OCI-LY3 (cell line): Measurements from ENCODE around the gene LEMD3.

Experiments used
- H2AFZ ChIP-seq: fragments of 200-600, 300-600 bp; shearing (Covaris generic); 2 replicates; pipeline ENCODE4 v1.6.0; 2014; ENCODE audit warnings: antibody characterized with exemption, low read depth, low read length
- H3K27ac ChIP-seq: fragments of 200-600, 300-600 bp; sonication (generic); 2 replicates; pipeline ENCODE4 v1.5.1; 2014; ENCODE audit warnings: mild to moderate bottlenecking, low read length, moderate library complexity, mixed read lengths
- H3K27me3 ChIP-seq: fragments of 200-600, 300-600 bp; sonication (generic); 2 replicates; pipeline ENCODE4 v1.6.1; 2014; ENCODE audit warnings: low read depth, low read length, mixed read lengths
- H3K36me3 ChIP-seq: fragments of 200-600, 300-600 bp; sonication (generic); replicated peaks from 2 replicates; pipeline ENCODE3; 2014; ENCODE audit warnings: low read depth, low read length, mixed read lengths
- H3K4me1 ChIP-seq: fragments of 300-600, 200-600 bp; sonication (generic); 2 replicates; pipeline ENCODE4 v1.6.1; 2014; ENCODE audit warnings: low read length, mixed read lengths
- H3K4me2 ChIP-seq: fragments of 200-600, 300-600 bp; sonication (generic); 2 replicates; pipeline ENCODE4 v1.6.1; 2014; ENCODE audit warnings: low read length, mixed read lengths
- H3K4me3 ChIP-seq: fragments of 300-600, 200-600 bp; sonication (generic); 2 replicates; pipeline ENCODE4 v1.5.1; 2014; ENCODE audit warnings: antibody characterized with exemption, mild to moderate bottlenecking, low read length, moderate library complexity
- H3K79me2 ChIP-seq: fragments of 300-600, 200-600 bp; shearing (Covaris generic); 2 replicates; pipeline ENCODE4 v1.6.1; 2014; ENCODE audit warnings: mild to moderate bottlenecking, low read length, mixed read lengths
- H3K9ac ChIP-seq: fragments of 300-600, 200-600 bp; shearing (Covaris generic); 2 replicates; pipeline ENCODE4 v1.6.0; 2014; ENCODE audit warnings: mild to moderate bottlenecking, low read length, moderate library complexity
- H3K9me3 ChIP-seq: fragments of 200-600, 300-600 bp; shearing (Covaris generic); 2 replicates; pipeline ENCODE4 v1.6.1; 2014; ENCODE audit warnings: low read length, mixed read lengths; ENCODE audit not compliant: insufficient read depth
- H4K20me1 ChIP-seq: fragments of 200-600, 300-600 bp; sonication (generic); 2 replicates; pipeline ENCODE4 v1.6.1; 2016; ENCODE audit warnings: low read length, mixed read lengths; ENCODE audit not compliant: insufficient read depth
- CTCF ChIP-seq: fragments of 200-600, 300-600 bp; sonication (generic); IDR thresholded peaks from 2 replicates; pipeline ENCODE4 v1.5.1; 2014; ENCODE audit warnings: antibody characterized with exemption, low read length, low read depth
- EZH2phosphoT487 ChIP-seq: fragments of 200-600 bp; shearing (Covaris generic); IDR thresholded peaks from 2 replicates; pipeline ENCODE4 v1.6.1; 2018; ENCODE audit warnings: antibody characterized with exemption, mixed run types, low read depth

Gene LEMD3

GRCh38 chr12:65237153-65237552 is 67.8 kb downstream of the LEMD3 start:
- TF ChIP-seq EZH2phosphoT487: no peak
- TF ChIP-seq CTCF: no peak
- H3K9me3 ChIP-seq: no peaks in the 10 kb centered on the region
- no peak overlapping the region for H3K4me2 ChIP-seq
- no peak overlapping the region for H3K27ac ChIP-seq
- H2AFZ ChIP-seq: no peak overlapping the region
- H3K36me3 ChIP-seq: no peaks in the 10 kb centered on the region
- H3K9ac ChIP-seq: no peak overlapping the region
- no peak overlapping the region for H3K4me3 ChIP-seq
- no peaks in the 10 kb centered on the region for H3K27me3 ChIP-seq
- H3K4me1 ChIP-seq: peaks cover 1% of the 10 kb centered on the region; the same call in 1 of the 2 replicates
- peaks cover 5% of the 10 kb centered on the region; the same call in 1 of the 2 replicates for H4K20me1 ChIP-seq
- H3K79me2 ChIP-seq: no peaks in the 10 kb centered on the region

DNA sequence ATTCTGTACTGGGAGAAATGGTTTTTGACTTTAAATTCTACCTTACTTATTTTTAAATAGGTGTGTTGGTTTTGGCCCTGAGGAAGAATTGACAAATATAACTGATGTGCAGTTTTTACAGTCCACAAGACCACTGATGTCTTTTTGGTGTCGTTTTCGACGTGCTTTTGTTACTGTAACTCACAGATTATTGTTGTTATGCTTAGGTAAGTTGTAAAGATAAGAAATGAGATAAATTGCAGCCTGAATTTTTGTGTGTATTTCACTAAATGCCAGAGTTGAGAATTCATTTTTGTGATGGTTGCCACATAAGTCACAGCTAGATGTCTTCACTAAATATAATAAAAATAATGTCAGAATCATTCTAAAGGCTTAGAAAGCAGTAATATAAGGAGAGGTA is 69.2 kb downstream of the LEMD3 start:
- H3K36me3 ChIP-seq: peaks cover 3% of the 10 kb centered on the region

DNA sequence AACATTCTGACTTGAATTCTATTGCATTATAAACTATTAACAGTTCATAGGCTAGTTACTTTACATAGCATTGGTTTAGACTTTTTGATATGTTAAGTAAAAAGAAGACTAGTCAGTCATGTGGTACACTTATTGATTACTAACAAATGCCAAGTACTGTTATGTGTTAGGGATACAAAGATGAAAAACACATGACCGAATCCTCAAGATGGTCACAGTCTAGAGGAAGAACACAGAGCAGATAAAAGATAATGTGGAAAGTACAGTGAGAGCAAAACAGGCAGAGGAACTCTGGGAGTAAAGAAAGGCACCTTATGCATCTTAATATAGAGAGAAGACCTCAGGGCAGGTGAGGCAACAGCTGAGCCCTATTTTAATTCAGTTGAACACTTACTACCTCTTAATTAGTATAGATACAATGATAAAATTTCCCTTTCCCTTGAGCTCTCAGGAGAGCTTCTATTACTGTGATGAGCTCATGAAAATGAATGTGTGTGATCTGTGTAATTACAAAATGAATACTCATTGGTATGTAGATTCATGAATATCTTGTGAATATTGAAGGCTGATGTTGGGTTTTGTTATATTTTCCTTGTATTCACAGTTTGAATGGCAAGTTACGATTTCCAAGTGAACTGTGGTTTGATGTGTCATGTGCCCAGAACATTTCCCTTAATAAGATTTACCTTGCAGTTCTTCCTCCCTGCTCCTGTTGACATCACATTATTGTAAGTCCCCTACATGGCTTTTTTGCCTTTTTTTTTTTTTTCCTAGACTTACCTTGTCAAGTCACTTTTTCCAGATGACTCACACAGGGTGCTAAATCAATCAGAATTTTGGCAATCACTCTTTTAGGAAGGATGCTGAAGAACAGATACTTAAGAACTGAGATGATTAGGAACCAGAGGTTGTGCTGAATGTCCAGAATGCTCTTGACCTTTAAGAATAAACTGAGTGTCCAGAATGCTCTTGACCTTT is 79.6 kb downstream of the LEMD3 start:
- H3K27me3 ChIP-seq: no peaks in the 10 kb centered on the region
- H3K9ac ChIP-seq: no peak overlapping the region
- H3K9me3 ChIP-seq: no peaks in the 10 kb centered on the region
- peaks cover 6% of the 10 kb centered on the region; the same call in 1 of the 2 replicates for H3K4me1 ChIP-seq
- H3K27ac ChIP-seq: no peak overlapping the region
- H2AFZ ChIP-seq: no peak overlapping the region
- H4K20me1 ChIP-seq: no peaks in the 10 kb centered on the region
- no peak overlapping the region for H3K4me2 ChIP-seq
- no peak overlapping the region for H3K4me3 ChIP-seq
- H3K79me2 ChIP-seq: no peaks in the 10 kb centered on the region
- no peak for TF ChIP-seq CTCF
- TF ChIP-seq EZH2phosphoT487: no peak
- H3K36me3 ChIP-seq: peaks cover 17% of the 10 kb centered on the region

More for the DNA sequence above, 69.2 kb downstream of the LEMD3 start:
- no peak overlapping the region for H3K27ac ChIP-seq
- no peak overlapping the region for H3K4me2 ChIP-seq
- no peak overlapping the region for H2AFZ ChIP-seq
- no peaks in the 10 kb centered on the region for H4K20me1 ChIP-seq
- no peaks in the 10 kb centered on the region for H3K79me2 ChIP-seq
- H3K4me1 ChIP-seq: no peaks in the 10 kb centered on the region
- H3K9ac ChIP-seq: no peak overlapping the region
- H3K4me3 ChIP-seq: no peak overlapping the region
- no peaks in the 10 kb centered on the region for H3K9me3 ChIP-seq
- TF ChIP-seq EZH2phosphoT487: no peak
- no peak for TF ChIP-seq CTCF
- H3K27me3 ChIP-seq: no peaks in the 10 kb centered on the region

- H3K4me3 ChIP-seq: no peak overlapping the region
- H3K9me3 ChIP-seq: no peaks in the 10 kb centered on the region
- H3K4me2 ChIP-seq: no peak overlapping the region
- H3K4me1 ChIP-seq: peaks cover 6% of the 10 kb centered on the region; the same call in 1 of the 2 replicates
- H3K27me3 ChIP-seq: no peaks in the 10 kb centered on the region
- no peak overlapping the region for H3K27ac ChIP-seq
- no peak overlapping the region for H2AFZ ChIP-seq
- no peaks in the 10 kb centered on the region for H4K20me1 ChIP-seq
- no peaks in the 10 kb centered on the region for H3K79me2 ChIP-seq
- H3K9ac ChIP-seq: no peak overlapping the region
- peaks cover 11% of the 10 kb centered on the region for H3K36me3 ChIP-seq
- TF ChIP-seq EZH2phosphoT487 (no peak), CTCF (no peak)
These were observed 83.1 kb downstream of the LEMD3 start for GRCh38 chr12:65252515-65252914.
